ENCODE data around the gene ZBTB16. TPM values are rescaled to one million over a fixed set of nuclear protein-coding genes. Genes with fewer than 3 reads are reported as not detected.

ZBTB16 gene
- total RNA-seq, 1 donor from 2014 or later = 21.9 TPM

- H3K4me1 Mint-ChIP-seq (ENCODE audit: low read depth) = no peaks in the 10 kb centered on the region
- no peak for TF ChIP-seq CTCF (IDR thresholded peaks at IDR 0.05)
- DNase-seq (ENCODE audit: low spot score) = no peak
- H3K36me3 Mint-ChIP-seq (ENCODE audit: low read depth) = no peaks in the 10 kb centered on the region
- H3K27me3 Mint-ChIP-seq (ENCODE audit: low read depth) = peaks cover 67% of the 10 kb centered on the region
- H3K9me3 Mint-ChIP-seq (ENCODE audit: low read depth) = no peaks in the 10 kb centered on the region
- no peak overlapping the region for H3K4me3 Mint-ChIP-seq (ENCODE audit: unreplicated experiment)
- no peak overlapping the region for H3K27ac Mint-ChIP-seq (ENCODE audit: unreplicated experiment)
Measured at GRCh38 chr11:114273071-114273470, 213.6 kb downstream of the ZBTB16 start.

GRCh38 chr11:114273890-114274635, 214.6 kb downstream of the ZBTB16 start:
- peaks cover 66% of the 10 kb centered on the region for H3K27me3 Mint-ChIP-seq (ENCODE audit: low read depth)
- H3K36me3 Mint-ChIP-seq (ENCODE audit: low read depth) = no peaks in the 10 kb centered on the region

GRCh38 chr11:114274637-114275036, 215.1 kb downstream of the ZBTB16 start:
- no peak overlapping the region for H3K4me3 Mint-ChIP-seq (ENCODE audit: unreplicated experiment)
- no peak for DNase-seq (ENCODE audit: low spot score)
- peaks cover 60% of the 10 kb centered on the region for H3K27me3 Mint-ChIP-seq (ENCODE audit: low read depth)
- H3K9me3 Mint-ChIP-seq (ENCODE audit: low read depth) = no peaks in the 10 kb centered on the region
- peaks cover 1% of the 10 kb centered on the region for H3K4me1 Mint-ChIP-seq (ENCODE audit: low read depth)
- H3K36me3 Mint-ChIP-seq (ENCODE audit: low read depth) = no peaks in the 10 kb centered on the region
- TF ChIP-seq CTCF (IDR thresholded peaks at IDR 0.05) = no peak
- no peak overlapping the region for H3K27ac Mint-ChIP-seq (ENCODE audit: unreplicated experiment)

More at GRCh38 chr11:114273890-114274635, 214.6 kb downstream of the ZBTB16 start:
- H3K4me3 Mint-ChIP-seq (ENCODE audit: unreplicated experiment) = no peak overlapping the region
- no peaks in the 10 kb centered on the region for H3K4me1 Mint-ChIP-seq (ENCODE audit: low read depth)
- no peaks in the 10 kb centered on the region for H3K9me3 Mint-ChIP-seq (ENCODE audit: low read depth)
- DNase-seq (ENCODE audit: low spot score) = no peak
- TF ChIP-seq CTCF (IDR thresholded peaks at IDR 0.05) = no peak
- H3K27ac Mint-ChIP-seq (ENCODE audit: unreplicated experiment) = no peak overlapping the region

GRCh38 chr11:114275280-114275679, 215.8 kb downstream of the ZBTB16 start:
- no peak for DNase-seq (ENCODE audit: low spot score)
- TF ChIP-seq CTCF (IDR thresholded peaks at IDR 0.05) = no peak
- Mint-ChIP-seq H3K4me3 (ENCODE audit: unreplicated experiment) (no peak overlapping the region), H3K27me3 (ENCODE audit: low read depth) (peaks cover 59% of the 10 kb centered on the region), H3K36me3 (ENCODE audit: low read depth) (no peaks in the 10 kb centered on the region), H3K4me1 (ENCODE audit: low read depth) (peaks cover 6% of the 10 kb centered on the region), H3K9me3 (ENCODE audit: low read depth) (no peaks in the 10 kb centered on the region), H3K27ac (ENCODE audit: unreplicated experiment) (no peak overlapping the region)

GRCh38 chr11:114276077-114276476, 216.6 kb downstream of the ZBTB16 start:
- Mint-ChIP-seq H3K36me3 (ENCODE audit: low read depth) (no peaks in the 10 kb centered on the region), H3K27ac (ENCODE audit: unreplicated experiment) (no peak overlapping the region), H3K9me3 (ENCODE audit: low read depth) (no peaks in the 10 kb centered on the region), H3K4me1 (ENCODE audit: low read depth) (peaks cover 13% of the 10 kb centered on the region), H3K4me3 (ENCODE audit: unreplicated experiment) (no peak overlapping the region), H3K27me3 (ENCODE audit: low read depth) (peaks cover 51% of the 10 kb centered on the region)
- no peak for DNase-seq (ENCODE audit: low spot score)
- TF ChIP-seq CTCF (IDR thresholded peaks at IDR 0.05) = no peak
